ENCODE results near the gene ASB6.
"Not testable (repeated sequence)": the region's sequence is repeated elsewhere in the genome, so short reads cannot be mapped to it uniquely, and the experiment has no call there.

ASB6 gene

DNA sequence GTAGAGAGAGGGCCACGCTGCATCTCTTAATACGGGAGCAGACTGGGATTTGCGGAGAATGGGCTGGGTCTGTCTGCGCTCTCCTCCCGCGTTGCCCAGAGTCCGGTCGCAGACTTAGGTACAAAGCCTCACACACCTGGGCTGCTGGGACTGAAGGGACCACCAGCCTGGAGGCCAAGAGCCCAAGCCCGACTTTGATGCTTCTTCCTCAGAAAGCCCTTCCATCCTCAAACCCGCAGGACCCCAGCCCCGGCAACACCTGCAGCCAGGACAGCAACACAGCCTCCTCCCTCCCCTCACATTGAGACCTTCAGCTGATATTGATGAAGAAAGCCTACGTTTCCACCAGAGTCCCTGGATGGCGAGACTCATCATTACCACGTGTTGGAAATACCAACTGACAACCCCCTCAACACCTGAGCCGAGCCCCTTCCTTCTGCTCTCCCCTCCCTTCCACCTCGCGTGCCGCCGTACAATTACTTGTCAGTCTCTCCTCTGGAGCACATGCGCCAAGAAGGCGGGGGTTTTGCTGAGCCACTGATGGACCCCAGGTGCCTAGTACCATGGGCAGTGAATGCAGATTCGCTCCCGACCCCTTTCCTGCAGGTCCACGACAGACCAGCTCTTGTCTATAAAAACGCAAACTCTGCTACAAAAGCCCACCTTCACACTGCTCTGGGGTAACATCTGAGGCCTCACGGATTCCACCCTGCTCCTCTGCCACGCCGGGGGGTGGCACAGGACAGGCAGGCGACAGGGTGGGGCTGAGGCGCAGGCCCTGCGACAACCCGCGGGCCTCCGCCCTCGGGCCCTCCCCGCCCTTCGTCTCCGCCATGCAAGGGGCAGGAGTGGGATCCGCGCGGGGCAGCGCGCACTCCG, 841 bp downstream of the ASB6 start:
- DNase-seq = no peak

GRCh38 chr9:129640086-129640870, 1.7 kb downstream of the ASB6 start:
- DNase-seq = peak; percentile 76

DNA sequence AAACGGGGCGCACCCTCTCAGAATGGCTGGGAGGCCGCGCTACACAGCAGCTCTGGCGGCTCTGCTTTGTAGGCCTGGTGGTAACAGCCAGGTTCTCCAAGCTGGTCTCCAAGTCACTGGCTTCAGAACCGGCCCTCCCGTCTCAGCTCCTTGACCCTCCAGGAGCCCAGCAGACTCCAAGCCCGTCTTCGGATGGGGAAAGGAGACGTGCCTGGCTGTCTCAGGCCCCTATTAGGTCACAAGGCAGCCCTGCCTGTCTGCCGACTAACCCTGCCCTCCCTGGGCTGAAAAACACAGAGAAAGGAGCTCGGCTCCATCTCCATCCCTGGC, 2.2 kb downstream of the ASB6 start:
- no peak for DNase-seq

GRCh38 chr9:129639034-129639630, 2.8 kb downstream of the ASB6 start:
- DNase-seq = no peak

DNA sequence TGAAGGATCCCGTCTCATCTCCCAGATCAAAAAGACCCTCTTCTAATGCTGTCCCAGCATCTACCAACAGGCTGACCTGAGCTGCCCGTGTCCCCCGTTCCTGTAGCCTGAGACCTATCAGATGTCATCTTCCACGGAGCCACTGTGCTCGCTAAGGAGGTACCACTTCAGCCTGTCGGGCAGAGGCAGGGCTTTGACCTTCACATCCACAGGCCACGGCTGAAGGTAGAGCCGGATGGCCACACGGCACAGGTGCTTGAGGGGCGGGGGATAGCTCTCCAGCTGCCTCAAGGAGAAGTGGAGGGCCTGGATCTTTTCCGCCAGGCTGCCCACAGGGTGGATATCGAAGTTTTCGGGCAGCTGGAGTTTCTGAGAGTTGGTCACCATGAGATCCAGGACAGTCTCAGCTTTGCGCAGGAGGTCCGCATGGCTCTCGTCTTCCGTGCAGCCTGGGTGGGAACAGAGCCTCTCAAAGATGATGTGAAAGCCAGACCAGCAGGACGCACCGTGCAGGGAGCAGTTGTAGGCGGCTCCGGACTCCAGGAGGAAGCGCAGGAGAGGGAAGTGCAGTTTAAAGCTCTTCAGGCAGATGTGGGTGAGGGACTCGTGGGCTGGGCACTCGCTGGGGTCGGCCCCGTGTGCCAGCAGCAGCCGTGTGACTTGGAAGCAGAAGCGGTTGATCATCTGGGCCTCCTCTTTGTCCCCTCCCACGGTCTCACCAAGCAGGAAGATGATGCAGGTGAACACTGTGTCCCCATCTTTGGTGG, 4.1 kb downstream of the ASB6 start:
- DNase-seq = no peak

DNA sequence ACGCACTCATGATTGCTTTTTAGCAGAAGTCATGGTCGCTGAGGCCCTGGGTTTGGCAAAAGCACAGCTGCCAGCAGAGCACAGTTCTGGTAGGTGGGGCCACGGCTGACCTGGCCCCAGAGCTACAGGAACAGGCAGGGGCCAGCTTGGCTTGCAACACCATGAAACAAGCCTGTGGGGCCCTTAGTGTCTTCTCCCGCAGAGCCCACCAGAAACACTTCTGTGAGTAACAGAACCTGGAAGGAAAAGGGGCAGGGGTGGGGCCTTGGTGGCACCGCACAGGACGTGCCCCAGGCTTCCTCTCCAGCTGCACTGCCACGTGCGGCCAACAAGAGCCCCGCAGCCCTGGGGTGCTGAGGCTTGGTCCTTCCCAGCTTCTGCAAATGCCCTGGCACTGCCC, 4.8 kb downstream of the ASB6 start:
- no peak for DNase-seq

- not testable (repeated sequence) for DNase-seq
Measured at GRCh38 chr9:129636343-129636742, 5.6 kb downstream of the ASB6 start.

GRCh38 chr9:129635099-129636065, 6.6 kb downstream of the ASB6 start:
- DNase-seq = no peak

- DNase-seq = no peak
Measured at GRCh38 chr9:129633848-129634247, 8.1 kb downstream of the ASB6 start.

DNA sequence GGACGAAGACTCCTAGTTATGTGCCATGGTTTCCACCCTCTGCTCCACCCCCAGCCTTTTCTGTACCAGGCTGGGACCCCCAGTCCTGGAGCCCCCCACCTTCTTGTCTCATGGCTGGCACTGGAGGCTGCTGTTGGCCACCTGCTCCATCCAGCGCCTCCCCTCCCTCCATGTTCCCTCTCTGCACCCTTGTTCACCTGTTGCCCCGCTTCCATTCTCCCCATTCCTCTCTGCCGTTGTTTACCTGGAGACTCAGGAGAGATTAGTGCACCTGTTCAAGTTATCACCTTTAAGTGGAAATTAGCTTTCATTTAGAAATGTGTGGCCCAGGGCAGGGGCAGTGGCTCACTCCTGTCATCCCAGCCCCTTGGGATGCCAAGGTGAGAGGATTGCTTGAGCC, 8.7 kb downstream of the ASB6 start:
- DNase-seq = no peak

DNA sequence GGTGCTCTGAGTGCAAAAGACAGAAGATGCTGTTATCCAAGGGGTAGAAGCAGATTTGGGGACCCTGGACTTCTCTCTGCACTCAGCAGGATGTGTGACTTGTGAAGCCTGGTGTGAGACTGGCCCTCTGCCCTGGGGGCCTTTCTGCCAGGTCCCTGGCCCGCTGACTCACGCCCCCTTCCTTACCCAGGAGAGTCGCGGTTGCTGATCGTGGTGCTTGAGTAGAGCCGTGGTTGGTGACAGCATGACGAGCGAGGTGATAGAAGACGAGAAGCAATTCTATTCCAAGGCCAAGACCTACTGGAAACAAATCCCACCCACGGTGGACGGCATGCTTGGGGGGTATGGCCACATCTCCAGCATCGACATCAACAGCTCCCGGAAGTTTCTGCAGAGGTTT, 9.5 kb downstream of the ASB6 start:
- no peak for DNase-seq

GRCh38 chr9:129631674-129632129, 10.2 kb downstream of the ASB6 start:
- DNase-seq = no peak

GRCh38 chr9:129630967-129631673, 10.8 kb downstream of the ASB6 start:
- no peak for DNase-seq

GRCh38 chr9:129629251-129629820, 12.6 kb downstream of the ASB6 start:
- DNase-seq = no peak

GRCh38 chr9:129628709-129629108, 13.2 kb downstream of the ASB6 start:
- DNase-seq = no peak

GRCh38 chr9:129627556-129628440, 14.2 kb downstream of the ASB6 start:
- no peak for DNase-seq

- no peak for DNase-seq
Measured at GRCh38 chr9:129626625-129627284, 15.2 kb downstream of the ASB6 start.

GRCh38 chr9:129626079-129626624, 15.8 kb downstream of the ASB6 start, which contains the start of gene NTMT1:
TSS of gene NTMT1 (plus strand) at chr9:129626163. CDS start at chr9:129632704, 6,541 bp downstream.
- DNase-seq = peak; percentile 57

- no peak for DNase-seq
Measured at GRCh38 chr9:129624947-129625346, 17.0 kb downstream of the ASB6 start.
